Stimulated activated CD8-positive, alpha-beta memory T cell treated with anti-CD3 and anti-CD28 coated beads, Interleukin-2, amount 100 ng/mL, for 1 hour (primary cell): ENCODE data around the gene NEMF.
"Not testable (repeated sequence)": the region's sequence is repeated elsewhere in the genome, so short reads cannot be mapped to it uniquely, and the experiment has no call there.

Source experiments
- DNase-seq, 2 donors: peaks; one replicate each; pipeline ENCODE4 v3.0.0-alpha.2; 2020; ENCODE audit warnings: low read depth in 2 of 2

NEMF gene, protein sequence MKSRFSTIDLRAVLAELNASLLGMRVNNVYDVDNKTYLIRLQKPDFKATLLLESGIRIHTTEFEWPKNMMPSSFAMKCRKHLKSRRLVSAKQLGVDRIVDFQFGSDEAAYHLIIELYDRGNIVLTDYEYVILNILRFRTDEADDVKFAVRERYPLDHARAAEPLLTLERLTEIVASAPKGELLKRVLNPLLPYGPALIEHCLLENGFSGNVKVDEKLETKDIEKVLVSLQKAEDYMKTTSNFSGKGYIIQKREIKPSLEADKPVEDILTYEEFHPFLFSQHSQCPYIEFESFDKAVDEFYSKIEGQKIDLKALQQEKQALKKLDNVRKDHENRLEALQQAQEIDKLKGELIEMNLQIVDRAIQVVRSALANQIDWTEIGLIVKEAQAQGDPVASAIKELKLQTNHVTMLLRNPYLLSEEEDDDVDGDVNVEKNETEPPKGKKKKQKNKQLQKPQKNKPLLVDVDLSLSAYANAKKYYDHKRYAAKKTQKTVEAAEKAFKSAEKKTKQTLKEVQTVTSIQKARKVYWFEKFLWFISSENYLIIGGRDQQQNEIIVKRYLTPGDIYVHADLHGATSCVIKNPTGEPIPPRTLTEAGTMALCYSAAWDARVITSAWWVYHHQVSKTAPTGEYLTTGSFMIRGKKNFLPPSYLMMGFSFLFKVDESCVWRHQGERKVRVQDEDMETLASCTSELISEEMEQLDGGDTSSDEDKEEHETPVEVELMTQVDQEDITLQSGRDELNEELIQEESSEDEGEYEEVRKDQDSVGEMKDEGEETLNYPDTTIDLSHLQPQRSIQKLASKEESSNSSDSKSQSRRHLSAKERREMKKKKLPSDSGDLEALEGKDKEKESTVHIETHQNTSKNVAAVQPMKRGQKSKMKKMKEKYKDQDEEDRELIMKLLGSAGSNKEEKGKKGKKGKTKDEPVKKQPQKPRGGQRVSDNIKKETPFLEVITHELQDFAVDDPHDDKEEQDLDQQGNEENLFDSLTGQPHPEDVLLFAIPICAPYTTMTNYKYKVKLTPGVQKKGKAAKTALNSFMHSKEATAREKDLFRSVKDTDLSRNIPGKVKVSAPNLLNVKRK

GRCh38 chr14:49852301-49853157 is at the start of gene NEMF:
Gene NEMF, minus strand, starts transcription at chr14:49852788. Its CDS starts 35 bp downstream, at chr14:49852753.
- peak; percentile 51 to 63 for DNase-seq

GRCh38 chr14:49900973-49901372 is 48.4 kb upstream of the NEMF start:
- DNase-seq: no peak

DNA sequence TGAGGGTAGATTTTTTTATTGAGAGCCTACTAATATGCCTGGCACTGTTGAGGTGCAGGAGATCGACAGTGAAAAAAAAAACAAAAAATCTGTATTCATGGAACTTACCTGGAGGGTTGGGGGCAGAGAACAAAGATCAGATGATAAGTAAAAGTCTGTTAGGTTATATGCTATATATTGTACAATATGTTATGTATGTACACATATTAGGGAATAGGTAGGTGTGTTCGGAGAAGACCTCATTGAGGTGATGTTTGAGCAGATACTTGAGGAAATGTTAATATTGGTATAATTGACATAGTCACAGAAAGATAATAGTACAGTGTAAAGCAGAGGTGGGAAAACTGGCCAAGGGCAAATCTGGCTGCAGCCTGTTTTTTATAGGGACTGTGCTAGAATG is 45.9 kb upstream of the NEMF start:
- no peak for DNase-seq

DNA sequence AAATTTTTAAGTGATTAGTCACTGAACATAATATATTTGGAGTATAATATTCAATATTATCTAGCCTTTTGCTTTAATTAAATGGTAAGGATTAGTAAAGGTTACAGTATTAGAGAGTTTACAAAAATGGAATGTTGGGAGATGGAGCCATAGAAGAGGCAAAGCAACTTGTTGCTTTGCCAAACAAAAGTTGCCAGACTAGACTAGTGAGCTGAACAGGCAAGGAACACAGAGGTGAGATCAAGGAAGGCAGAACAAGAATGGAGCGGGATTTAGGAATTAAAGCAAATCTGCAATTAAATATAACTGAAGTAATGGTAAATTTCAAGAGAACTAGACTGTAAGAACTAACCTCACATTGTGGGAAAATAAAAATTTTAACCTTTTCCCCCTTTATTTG is 45.4 kb upstream of the NEMF start:
- no peak for DNase-seq

DNA sequence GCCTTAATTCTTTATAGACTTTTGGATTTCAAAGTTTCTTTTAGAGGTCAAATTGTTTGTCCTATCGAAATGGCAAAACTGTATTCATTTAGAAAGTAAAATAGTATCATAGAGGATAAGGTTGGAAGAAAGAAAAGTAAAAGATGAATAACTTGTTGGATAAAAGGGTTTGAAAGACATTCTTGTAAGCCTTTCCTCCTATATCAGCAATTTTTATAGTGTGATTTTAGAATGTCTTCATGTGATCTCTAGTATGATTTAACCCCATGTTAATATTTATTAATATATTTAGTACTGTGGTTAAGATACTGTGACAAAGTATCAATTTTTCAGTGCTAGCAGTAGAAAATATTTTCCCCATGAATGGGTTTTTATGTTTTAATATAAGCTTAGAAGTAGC is 44.8 kb upstream of the NEMF start:
- DNase-seq: no peak

DNA sequence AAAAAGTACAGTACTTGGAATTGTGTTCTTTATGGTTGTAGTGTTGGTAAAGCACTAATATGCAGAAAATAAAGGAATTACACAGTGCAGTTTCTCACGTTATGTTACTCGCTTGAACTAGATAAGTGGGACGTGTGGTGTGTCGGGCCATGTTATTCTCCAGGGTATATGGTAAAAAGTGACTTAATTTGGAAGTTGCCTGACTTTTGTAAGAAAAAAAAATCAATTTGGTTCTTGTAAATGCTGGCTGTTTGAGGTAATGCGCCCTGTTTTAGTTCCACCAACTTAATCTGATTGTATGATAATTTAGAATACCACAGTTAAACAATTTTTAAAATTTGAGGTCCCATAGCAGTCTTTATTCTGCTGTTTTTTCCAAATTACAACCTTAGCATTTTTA is 44.4 kb upstream of the NEMF start:
- no peak for DNase-seq

GRCh38 chr14:49896272-49896671 is 43.7 kb upstream of the NEMF start:
- not testable (repeated sequence) for DNase-seq

- DNase-seq: no peak
These were observed 42.9 kb upstream of the NEMF start for GRCh38 chr14:49895480-49895879.

- DNase-seq: not testable (repeated sequence)
These were observed 41.9 kb upstream of the NEMF start for GRCh38 chr14:49894214-49895107.

- DNase-seq: peak; percentile 35 to 55
These were observed 41.0 kb upstream of the NEMF start for GRCh38 chr14:49893309-49894213.

DNA sequence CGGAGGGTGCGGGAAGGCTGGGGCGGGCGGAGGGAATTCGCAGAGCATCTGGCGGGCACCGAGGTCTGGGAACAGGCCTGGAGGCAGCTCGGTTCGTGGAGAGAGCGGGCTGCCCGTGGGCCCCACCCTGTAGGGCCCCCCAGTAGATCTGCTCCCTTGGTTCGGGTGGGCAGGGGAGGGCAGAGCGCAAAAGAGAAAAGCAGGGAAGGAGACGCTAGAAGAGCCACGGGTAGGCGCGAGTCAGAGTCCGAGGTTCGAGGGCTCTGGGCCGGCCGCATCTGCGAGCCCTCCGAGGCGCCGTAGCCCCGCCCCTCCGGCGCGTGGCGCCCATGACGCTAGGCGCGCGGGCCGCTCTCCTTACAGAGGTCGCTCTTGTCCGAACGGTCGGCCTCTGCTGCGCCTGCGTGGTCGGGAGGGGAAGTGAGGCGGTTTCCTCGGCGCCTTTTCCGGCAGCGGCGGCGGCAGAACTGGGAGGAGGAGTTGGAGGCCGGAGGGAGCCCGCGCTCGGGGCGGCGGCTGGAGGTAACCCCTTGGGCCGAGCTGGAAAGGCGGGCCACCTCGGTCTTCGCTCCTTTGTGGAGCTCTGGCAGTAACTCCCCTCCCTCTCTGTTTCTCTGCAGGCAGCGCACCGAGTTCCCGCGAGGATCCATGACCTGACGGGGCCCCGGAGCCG is 40.2 kb upstream of the NEMF start, which contains the start of gene ARF6:
ARF6 (plus strand) TSS at position 447 of the 673 bp plus-strand sequence. CDS start 655 bp downstream, outside the sequence.
- peak; percentile 93 to 94 for DNase-seq

DNA sequence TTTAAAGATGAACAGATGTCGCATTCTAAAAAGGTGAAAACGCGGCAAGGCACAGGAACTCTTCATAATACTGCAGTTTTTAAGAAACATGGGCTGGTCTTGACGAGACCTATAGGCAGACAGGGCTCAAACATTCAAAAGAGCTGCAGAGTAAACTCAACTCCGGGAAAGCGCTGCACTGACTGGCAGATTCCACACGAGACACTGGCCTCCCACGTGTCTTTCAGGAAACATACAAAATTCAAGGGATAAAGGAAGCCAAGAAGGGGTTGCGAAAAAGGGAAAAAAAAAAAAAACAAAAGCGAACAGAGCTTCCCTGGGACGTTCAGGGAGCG is 39.7 kb upstream of the NEMF start:
- DNase-seq: no peak

GRCh38 chr14:49888293-49888692 is 35.7 kb upstream of the NEMF start:
- no peak for DNase-seq

- DNase-seq: no peak
These were observed 33.9 kb upstream of the NEMF start for GRCh38 chr14:49886523-49886922.

DNA sequence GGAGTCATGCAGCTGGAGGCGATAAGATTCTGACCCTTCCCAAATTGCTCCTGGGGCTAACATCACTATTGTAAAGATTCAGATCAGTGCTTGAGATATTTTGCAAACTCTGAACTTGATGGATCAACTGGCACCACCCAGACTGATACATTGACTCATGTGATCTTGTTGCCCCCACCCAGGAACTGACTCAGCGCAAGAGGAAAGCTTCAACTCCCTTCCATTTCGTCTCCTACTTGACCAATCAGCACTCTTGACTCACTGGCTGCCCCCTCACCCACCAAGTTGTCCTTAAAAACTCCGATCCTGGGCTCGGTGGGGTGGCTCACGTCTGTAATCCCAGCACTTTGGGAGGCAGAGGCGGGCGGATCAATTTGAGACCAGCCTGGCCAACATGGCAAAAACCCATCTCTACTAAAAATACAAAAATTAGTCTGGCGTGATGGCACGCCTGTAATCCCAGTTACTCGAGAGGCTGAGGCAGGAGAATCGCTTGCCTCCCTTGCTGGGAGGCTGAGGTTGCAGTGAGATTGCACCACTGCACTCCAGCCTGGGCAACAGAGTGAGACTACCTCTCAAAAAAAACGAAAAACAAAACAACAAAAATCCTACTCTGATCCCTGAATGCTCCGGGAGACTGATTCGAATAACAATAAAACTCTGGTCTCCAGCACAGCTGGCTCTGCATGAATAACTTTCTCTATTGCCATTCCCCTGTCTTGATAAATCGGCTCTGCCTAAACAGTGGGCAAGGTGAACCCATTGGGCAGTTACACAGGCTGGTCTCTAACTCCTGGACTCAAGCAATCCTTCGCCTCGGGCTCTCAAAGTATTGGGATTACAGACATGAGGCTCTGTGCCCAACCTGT is 30.5 kb upstream of the NEMF start:
- DNase-seq: no peak

- DNase-seq: no peak
These were observed 28.9 kb upstream of the NEMF start for GRCh38 chr14:49881350-49882001.
